Smooth muscle cell (in vitro differentiated cells): ENCODE data around the gene PPM1K. TPM values are rescaled to one million over a fixed set of nuclear protein-coding genes. Genes with fewer than 3 reads are reported as not detected.

Experiments used
- DNase-seq: peaks from one replicate; lab custom pipeline; 2025; ENCODE audit not compliant: unreplicated experiment; lab: John Stamatoyannopoulos, UW
- H2AFZ ChIP-seq: fragments of 200-600 bp; sonication (generic); 2 replicates; pipeline ENCODE4 v1.6.0; 2016; ENCODE audit warnings: antibody characterized with exemption, low read depth, mild to moderate bottlenecking
- H3F3A ChIP-seq: fragments of 200-600 bp; sonication (generic); 2 replicates; pipeline ENCODE4 v1.6.0; 2017; ENCODE audit warnings: antibody characterized with exemption, low read depth
- H3K27ac ChIP-seq: fragments of 200-600 bp; sonication (generic); 2 replicates; pipeline ENCODE4 v1.5.1; 2016; ENCODE audit warnings: low read depth, mild to moderate bottlenecking
- H3K27me3 ChIP-seq: fragments of 200-600 bp; sonication (generic); 2 replicates; pipeline ENCODE4 v1.6.1; 2016; ENCODE audit warnings: low read depth, mild to moderate bottlenecking
- H3K36me3 ChIP-seq: fragments of 200-600 bp; sonication (generic); 2 replicates; pipeline ENCODE4 v1.5.1; 2016; ENCODE audit warnings: low read depth
- H3K4me1 ChIP-seq: fragments of 200-600 bp; sonication (generic); 2 replicates; pipeline ENCODE4 v1.5.1; 2016; ENCODE audit warnings: low read depth
- H3K4me2 ChIP-seq: fragments of 200-600 bp; sonication (generic); 2 replicates; pipeline ENCODE4 v1.6.0; 2016; ENCODE audit warnings: mild to moderate bottlenecking
- H3K4me3 ChIP-seq: fragments of 200-600 bp; sonication (generic); 2 replicates; pipeline ENCODE4 v1.5.1; 2016; ENCODE audit warnings: mild to moderate bottlenecking
- H3K79me2 ChIP-seq: fragments of 200-600 bp; sonication (generic); 2 replicates; pipeline ENCODE4 v1.6.0; 2016; ENCODE audit warnings: low read depth, mild to moderate bottlenecking
- H3K9ac ChIP-seq: fragments of 200-600 bp; sonication (generic); 2 replicates; pipeline ENCODE4 v1.6.0; 2016; ENCODE audit warnings: low read depth
- H3K9me3 ChIP-seq: fragments of 200-600 bp; sonication (generic); replicated peaks from 2 replicates; pipeline ENCODE4 v1.5.1; 2016; ENCODE audit warnings: low read depth
- H4K20me1 ChIP-seq: fragments of 200-600 bp; sonication (generic); 2 replicates; pipeline ENCODE4 v1.6.0; 2016; ENCODE audit warnings: low read depth
- WGBS: methylation state at CpG from one replicate; pipeline ENCODE4 v1.1.7; 2016; ENCODE audit warnings: low lambda C conversion rate; 5-methylcytosine and 5-hydroxymethylcytosine counted together
- polyA plus RNA-seq: library from polyadenylated mRNA; unstranded; fragments of >200 nt; fragmentation: Nextera tagmentation; extraction: Ambion mirVana; gene quantifications from 2 replicates; pipeline ENCODE4 v1.2.1, GENCODE V29; 2016
- total RNA-seq: library from RNA; depleted of rRNA; stranded (reverse); fragments of >200 nt; gene quantifications from 2 replicates; pipeline ENCODE4 v1.2.3, GENCODE V29; 2014
- TF ChIP-seq, protein P1 (sequence below): fragments of 200-600 bp; sonication (generic); IDR thresholded peaks from 2 replicates; pipeline ENCODE4 v1.5.1; 2017; ENCODE audit warnings: borderline replicate concordance, mild to moderate bottlenecking, antibody characterized with exemption; ENCODE audit not compliant: insufficient read depth, poor library complexity, severe bottlenecking

Gene PPM1K
- total and polyA plus RNA-seq, 2 experiments from 2014 or later = 16.8 to 18.3 TPM

DNA sequence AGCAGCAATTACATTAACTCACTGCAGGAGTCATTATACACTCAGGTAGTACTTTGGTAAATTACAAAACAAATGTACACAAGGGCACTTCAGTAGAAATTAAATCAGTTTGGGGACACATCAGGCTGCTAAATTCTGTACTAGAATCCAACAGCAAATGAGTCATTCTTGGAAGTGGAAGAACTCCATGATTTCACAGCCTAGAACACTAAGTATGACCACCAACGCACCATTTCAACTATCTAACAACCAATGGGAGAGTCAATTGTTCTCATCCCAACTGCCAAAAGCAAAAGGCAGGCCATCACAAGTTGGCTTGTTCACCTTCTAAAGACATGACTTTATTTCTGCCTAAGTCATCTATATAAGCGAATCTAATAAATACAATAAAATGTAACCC, 26.6 kb downstream of the PPM1K start:
- H3K4me2 ChIP-seq = no peak overlapping the region
- no peaks in the 10 kb centered on the region for H3K79me2 ChIP-seq
- H2AFZ ChIP-seq = no peak overlapping the region
- no peaks in the 10 kb centered on the region for H3F3A ChIP-seq
- no peak overlapping the region for H3K9ac ChIP-seq
- H3K4me1 ChIP-seq = no peaks in the 10 kb centered on the region
- no peak overlapping the region for H3K4me3 ChIP-seq
- no peaks in the 10 kb centered on the region for H3K9me3 ChIP-seq
- no peak for DNase-seq
- TF ChIP-seq, protein P1, sequence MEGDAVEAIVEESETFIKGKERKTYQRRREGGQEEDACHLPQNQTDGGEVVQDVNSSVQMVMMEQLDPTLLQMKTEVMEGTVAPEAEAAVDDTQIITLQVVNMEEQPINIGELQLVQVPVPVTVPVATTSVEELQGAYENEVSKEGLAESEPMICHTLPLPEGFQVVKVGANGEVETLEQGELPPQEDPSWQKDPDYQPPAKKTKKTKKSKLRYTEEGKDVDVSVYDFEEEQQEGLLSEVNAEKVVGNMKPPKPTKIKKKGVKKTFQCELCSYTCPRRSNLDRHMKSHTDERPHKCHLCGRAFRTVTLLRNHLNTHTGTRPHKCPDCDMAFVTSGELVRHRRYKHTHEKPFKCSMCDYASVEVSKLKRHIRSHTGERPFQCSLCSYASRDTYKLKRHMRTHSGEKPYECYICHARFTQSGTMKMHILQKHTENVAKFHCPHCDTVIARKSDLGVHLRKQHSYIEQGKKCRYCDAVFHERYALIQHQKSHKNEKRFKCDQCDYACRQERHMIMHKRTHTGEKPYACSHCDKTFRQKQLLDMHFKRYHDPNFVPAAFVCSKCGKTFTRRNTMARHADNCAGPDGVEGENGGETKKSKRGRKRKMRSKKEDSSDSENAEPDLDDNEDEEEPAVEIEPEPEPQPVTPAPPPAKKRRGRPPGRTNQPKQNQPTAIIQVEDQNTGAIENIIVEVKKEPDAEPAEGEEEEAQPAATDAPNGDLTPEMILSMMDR = no peak
- WGBS = 99% methylated on average over 2 of the region's 2 CpGs
- no peaks in the 10 kb centered on the region for H3K27me3 ChIP-seq
- no peaks in the 10 kb centered on the region for H3K36me3 ChIP-seq
- no peak overlapping the region for H3K27ac ChIP-seq
- no peaks in the 10 kb centered on the region for H4K20me1 ChIP-seq

DNA sequence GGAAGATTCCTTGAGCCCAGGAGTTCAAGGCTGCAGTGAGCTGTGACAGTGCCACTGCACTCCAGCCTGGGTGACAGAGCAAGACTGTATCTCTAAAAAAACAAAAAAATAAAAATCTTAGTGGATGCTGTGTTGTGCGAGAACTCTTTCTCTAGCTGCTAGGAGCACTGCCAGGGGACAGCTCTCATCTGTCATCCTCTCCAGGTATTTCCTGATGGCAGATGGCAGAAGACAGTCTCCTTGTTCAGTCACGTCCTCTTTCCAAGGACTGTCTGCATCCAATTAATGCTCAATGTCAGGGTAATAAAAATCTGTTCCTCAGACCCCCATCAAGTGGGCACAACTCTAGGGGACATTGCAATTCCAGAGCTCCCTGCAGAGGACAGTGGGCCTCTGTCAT, 29.2 kb downstream of the PPM1K start:
- TF ChIP-seq, protein P1 = no peak
- Histone ChIP-seq H3K9me3 (no peaks in the 10 kb centered on the region), H3K4me3 (no peak overlapping the region), H3K9ac (no peak overlapping the region), H3K36me3 (no peaks in the 10 kb centered on the region), H3K4me1 (no peaks in the 10 kb centered on the region), H3K27ac (no peak overlapping the region), H3F3A (no peaks in the 10 kb centered on the region), H4K20me1 (no peaks in the 10 kb centered on the region), H3K27me3 (no peaks in the 10 kb centered on the region), H3K79me2 (no peaks in the 10 kb centered on the region), H2AFZ (no peak overlapping the region), H3K4me2 (no peak overlapping the region)
- DNase-seq = no peak
- whole genome bisulfite sequencing = 91% methylated on average over 2 of the region's 2 CpGs

DNA sequence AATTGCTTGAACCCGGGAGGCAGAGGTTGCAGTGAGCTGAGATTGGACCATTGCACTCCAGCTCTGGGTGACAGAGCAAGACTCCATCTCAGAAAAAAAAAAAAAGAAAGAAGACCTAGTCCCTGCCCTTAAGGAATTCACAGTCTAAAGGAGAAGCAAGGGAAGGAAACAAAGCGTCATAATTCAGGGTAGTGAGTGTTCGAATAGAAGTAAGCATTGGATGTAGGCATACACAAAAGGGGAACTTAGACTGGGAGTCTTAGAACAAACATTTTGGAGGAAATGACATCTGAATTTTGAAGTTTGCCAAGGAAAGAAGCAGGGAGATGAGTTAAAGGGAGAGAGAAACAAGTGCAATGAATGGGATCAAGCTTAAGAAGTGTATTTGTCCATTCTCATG, 32.4 kb downstream of the PPM1K start:
- Histone ChIP-seq H3K4me1 (no peaks in the 10 kb centered on the region), H2AFZ (no peak overlapping the region), H3K9ac (no peak overlapping the region), H3K4me2 (no peak overlapping the region), H4K20me1 (no peaks in the 10 kb centered on the region), H3K27ac (no peak overlapping the region), H3K79me2 (no peaks in the 10 kb centered on the region), H3K9me3 (no peaks in the 10 kb centered on the region), H3K27me3 (no peaks in the 10 kb centered on the region), H3F3A (no peaks in the 10 kb centered on the region), H3K36me3 (no peaks in the 10 kb centered on the region), H3K4me3 (no peak overlapping the region)
- WGBS = 95% methylated on average over 3 of the region's 3 CpGs
- DNase-seq = no peak
- TF ChIP-seq, protein P1 = no peak

DNA sequence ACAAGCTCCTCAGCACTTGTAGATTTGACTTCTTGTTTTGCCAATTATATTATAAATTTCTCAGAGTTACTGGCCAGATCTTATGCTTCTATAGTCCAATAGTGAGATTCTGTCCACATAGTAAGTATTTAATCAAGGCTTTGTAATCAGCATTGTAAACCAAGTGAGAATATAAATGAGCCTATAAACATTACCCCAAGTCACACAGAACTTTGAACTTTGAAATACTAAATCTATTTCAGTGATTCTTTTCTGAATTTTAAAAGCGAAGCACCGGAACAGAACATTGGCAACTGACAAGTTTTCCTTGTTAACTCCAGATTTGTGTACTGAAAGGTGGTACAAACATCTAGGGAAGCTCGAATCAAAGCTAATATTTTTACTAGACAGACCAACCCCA, 37.2 kb downstream of the PPM1K start:
- Histone ChIP-seq H3K4me1 (no peaks in the 10 kb centered on the region), H3K4me3 (no peak overlapping the region), H3F3A (no peaks in the 10 kb centered on the region), H2AFZ (no peak overlapping the region), H3K9me3 (no peaks in the 10 kb centered on the region), H3K79me2 (no peaks in the 10 kb centered on the region), H3K27ac (no peak overlapping the region), H3K27me3 (no peaks in the 10 kb centered on the region), H3K4me2 (no peak overlapping the region), H4K20me1 (no peaks in the 10 kb centered on the region), H3K36me3 (no peaks in the 10 kb centered on the region), H3K9ac (no peak overlapping the region)
- 86% methylated on average over 3 of the region's 3 CpGs for WGBS
- TF ChIP-seq, protein P1 = no peak
- no peak for DNase-seq
